ENCODE results near the gene STAC.
"Not testable (repeated sequence)": the region's sequence is repeated elsewhere in the genome, so short reads cannot be mapped to it uniquely, and the experiment has no call there.

The STAC gene

DNA sequence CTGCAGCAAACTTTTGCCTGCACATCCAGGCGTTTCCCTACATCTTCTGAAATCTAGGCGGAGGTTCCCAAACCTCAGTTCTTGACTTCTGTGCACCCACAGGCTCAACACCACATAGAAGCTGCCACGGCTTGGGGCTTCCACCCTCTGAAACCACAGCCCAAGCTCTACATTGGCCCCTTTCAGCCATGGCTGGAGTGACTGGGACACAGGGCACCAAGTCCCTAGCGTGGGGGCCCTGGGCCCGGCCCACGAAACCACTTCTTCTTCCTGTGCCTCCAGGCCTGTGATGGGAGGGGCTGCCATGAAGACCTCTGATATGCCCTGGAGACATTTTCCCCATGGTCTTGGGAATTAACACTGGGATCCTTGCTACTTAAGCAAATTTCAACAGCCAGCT is 91.7 kb downstream of the STAC start:
- not testable (repeated sequence) for H3K4me1 ChIP-seq (ENCODE audit: control insufficient read depth, insufficient read depth, low read length); H3K36me3 ChIP-seq (ENCODE audit: control insufficient read depth, insufficient read depth, low read length); H3K27ac ChIP-seq (ENCODE audit: low read length); H3K9me3 ChIP-seq (ENCODE audit: control insufficient read depth, insufficient read depth, low read length); H3K4me3 ChIP-seq (ENCODE audit: low read length); DNase-seq (ENCODE audit: low read depth, low spot score); H3K27me3 ChIP-seq (ENCODE audit: control insufficient read depth, insufficient read depth, low read length)
- WGBS (ENCODE audit: insufficient coverage, insufficient read length): no CpG with 5 or more reads among the region's 6 CpGs

DNA sequence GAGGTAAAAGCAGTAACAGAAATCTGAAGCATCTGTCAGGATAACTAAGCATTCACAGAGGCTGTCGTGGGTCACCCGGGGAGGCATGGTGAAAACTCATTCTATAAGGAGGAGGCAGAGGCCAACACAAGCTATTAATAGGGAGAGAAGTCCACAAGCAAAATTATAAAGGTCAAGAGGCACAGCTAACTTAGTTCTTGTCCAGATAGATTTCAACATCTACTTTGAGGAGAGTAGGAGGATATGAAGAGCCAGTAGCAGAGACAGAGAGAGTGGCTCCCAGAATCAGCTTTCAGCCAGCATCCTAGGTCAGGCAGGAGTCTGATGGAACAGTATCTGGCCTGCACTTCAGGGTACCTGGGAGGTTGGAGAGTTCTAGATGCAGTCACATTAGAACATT is 95.3 kb downstream of the STAC start:
- no CpG with 5 or more reads among the region's 2 CpGs for WGBS (ENCODE audit: insufficient coverage, insufficient read length)
- Histone ChIP-seq H3K36me3 (ENCODE audit: control insufficient read depth, insufficient read depth, low read length) (no peaks in the 10 kb centered on the region), H3K27ac (ENCODE audit: low read length) (no peak overlapping the region), H3K9me3 (ENCODE audit: control insufficient read depth, insufficient read depth, low read length) (no peaks in the 10 kb centered on the region), H3K4me3 (ENCODE audit: low read length) (no peak overlapping the region), H3K4me1 (ENCODE audit: control insufficient read depth, insufficient read depth, low read length) (no peaks in the 10 kb centered on the region), H3K27me3 (ENCODE audit: control insufficient read depth, insufficient read depth, low read length) (no peaks in the 10 kb centered on the region)
- DNase-seq (ENCODE audit: low read depth, low spot score): no peak

- no CpG with 5 or more reads among the region's 6 CpGs for WGBS (ENCODE audit: insufficient coverage, insufficient read length)
- no peaks in the 10 kb centered on the region for H3K9me3 ChIP-seq (ENCODE audit: control insufficient read depth, insufficient read depth, low read length)
- H3K4me3 ChIP-seq (ENCODE audit: low read length): no peak overlapping the region
- DNase-seq (ENCODE audit: low read depth, low spot score): no peak
- no peaks in the 10 kb centered on the region for H3K36me3 ChIP-seq (ENCODE audit: control insufficient read depth, insufficient read depth, low read length)
- H3K27me3 ChIP-seq (ENCODE audit: control insufficient read depth, insufficient read depth, low read length): no peaks in the 10 kb centered on the region
- H3K4me1 ChIP-seq (ENCODE audit: control insufficient read depth, insufficient read depth, low read length): no peaks in the 10 kb centered on the region
- no peak overlapping the region for H3K27ac ChIP-seq (ENCODE audit: low read length)
Measured at GRCh38 chr3:36476286-36476942, 96.1 kb downstream of the STAC start.

DNA sequence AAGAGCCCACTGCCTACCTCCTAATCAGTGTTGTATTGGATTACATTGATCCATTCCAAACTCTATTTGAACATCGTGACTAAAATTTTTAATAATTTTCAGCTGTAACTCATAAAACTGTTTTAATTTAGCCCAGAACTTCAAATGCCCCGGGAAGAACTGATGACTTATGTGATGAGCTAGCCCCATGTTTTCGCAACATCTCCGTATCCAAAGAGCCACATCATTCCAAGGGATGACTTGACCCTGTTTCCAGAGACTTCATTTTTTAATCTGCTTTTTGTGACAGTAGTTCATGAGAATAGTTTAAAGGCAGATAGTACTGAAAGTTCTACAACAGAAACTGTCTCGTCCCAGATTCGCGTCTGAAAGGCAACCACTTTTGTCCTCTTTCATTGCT is 97.4 kb downstream of the STAC start:
- DNase-seq (ENCODE audit: low read depth, low spot score): no peak
- Histone ChIP-seq H3K9me3 (ENCODE audit: control insufficient read depth, insufficient read depth, low read length) (no peaks in the 10 kb centered on the region), H3K36me3 (ENCODE audit: control insufficient read depth, insufficient read depth, low read length) (no peaks in the 10 kb centered on the region), H3K27ac (ENCODE audit: low read length) (no peak overlapping the region), H3K27me3 (ENCODE audit: control insufficient read depth, insufficient read depth, low read length) (no peaks in the 10 kb centered on the region), H3K4me1 (ENCODE audit: control insufficient read depth, insufficient read depth, low read length) (no peaks in the 10 kb centered on the region), H3K4me3 (ENCODE audit: low read length) (no peak overlapping the region)
- no CpG with 5 or more reads among the region's 7 CpGs for WGBS (ENCODE audit: insufficient coverage, insufficient read length)

GRCh38 chr3:36480911-36481648 is 100.8 kb downstream of the STAC start:
- WGBS (ENCODE audit: insufficient coverage, insufficient read length): no CpG with 5 or more reads among the region's 2 CpGs
- no peak for DNase-seq (ENCODE audit: low read depth, low spot score)
- no peaks in the 10 kb centered on the region for H3K9me3 ChIP-seq (ENCODE audit: control insufficient read depth, insufficient read depth, low read length)
- no peaks in the 10 kb centered on the region for H3K4me1 ChIP-seq (ENCODE audit: control insufficient read depth, insufficient read depth, low read length)
- H3K36me3 ChIP-seq (ENCODE audit: control insufficient read depth, insufficient read depth, low read length): no peaks in the 10 kb centered on the region
- H3K4me3 ChIP-seq (ENCODE audit: low read length): no peak overlapping the region
- H3K27me3 ChIP-seq (ENCODE audit: control insufficient read depth, insufficient read depth, low read length): no peaks in the 10 kb centered on the region
- H3K27ac ChIP-seq (ENCODE audit: low read length): no peak overlapping the region

DNA sequence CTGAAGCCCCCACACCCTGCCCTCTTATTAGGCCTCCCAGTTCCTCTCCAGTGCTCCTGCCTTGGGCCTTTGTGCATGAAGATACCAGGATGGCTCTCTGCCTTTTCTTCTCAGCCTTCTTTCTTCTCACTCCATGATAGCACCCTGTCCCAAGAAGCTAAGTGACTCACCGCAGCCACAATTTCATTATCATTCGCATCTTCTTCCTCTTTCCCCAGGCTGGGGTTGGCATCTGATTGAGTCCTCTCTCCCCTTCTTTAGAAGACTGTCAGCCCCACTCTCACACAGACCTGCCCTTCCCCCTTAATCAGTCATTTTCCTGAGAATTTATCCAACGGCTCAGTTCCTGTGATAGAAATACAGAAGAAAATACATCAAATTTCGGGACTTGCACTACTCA is 102.0 kb downstream of the STAC start:
- no CpG with 5 or more reads among the region's 4 CpGs for WGBS (ENCODE audit: insufficient coverage, insufficient read length)

DNA sequence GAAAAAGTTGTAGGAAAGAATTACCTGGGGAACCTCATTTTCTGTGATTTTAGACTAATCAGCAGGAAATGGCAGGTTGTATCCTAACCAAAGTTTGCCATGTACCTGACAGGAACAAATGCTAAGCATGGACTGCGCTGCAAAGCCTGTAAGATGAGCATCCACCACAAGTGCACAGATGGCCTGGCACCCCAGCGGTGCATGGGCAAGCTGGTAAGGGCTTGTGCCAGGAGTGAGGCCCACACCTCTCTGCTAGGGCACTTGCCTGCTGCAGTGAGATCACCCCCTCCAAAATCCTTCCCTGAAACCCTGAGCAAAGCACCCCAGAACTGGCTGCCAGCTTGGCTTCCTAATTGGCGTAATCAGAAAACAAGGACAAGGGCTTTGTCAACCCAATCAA is 102.6 kb downstream of the STAC start:
- no peak for DNase-seq (ENCODE audit: low read depth, low spot score)
- Histone ChIP-seq H3K4me1 (ENCODE audit: control insufficient read depth, insufficient read depth, low read length) (no peaks in the 10 kb centered on the region), H3K36me3 (ENCODE audit: control insufficient read depth, insufficient read depth, low read length) (no peaks in the 10 kb centered on the region), H3K9me3 (ENCODE audit: control insufficient read depth, insufficient read depth, low read length) (no peaks in the 10 kb centered on the region), H3K27me3 (ENCODE audit: control insufficient read depth, insufficient read depth, low read length) (no peaks in the 10 kb centered on the region), H3K4me3 (ENCODE audit: low read length) (no peak overlapping the region), H3K27ac (ENCODE audit: low read length) (no peak overlapping the region)
- WGBS (ENCODE audit: insufficient coverage, insufficient read length): no CpG with 5 or more reads among the region's 3 CpGs

More for the DNA sequence above, 102.0 kb downstream of the STAC start:
- H3K27ac ChIP-seq (ENCODE audit: low read length): no peak overlapping the region
- no peak overlapping the region for H3K4me3 ChIP-seq (ENCODE audit: low read length)
- no peaks in the 10 kb centered on the region for H3K4me1 ChIP-seq (ENCODE audit: control insufficient read depth, insufficient read depth, low read length)
- H3K27me3 ChIP-seq (ENCODE audit: control insufficient read depth, insufficient read depth, low read length): no peaks in the 10 kb centered on the region
- H3K36me3 ChIP-seq (ENCODE audit: control insufficient read depth, insufficient read depth, low read length): no peaks in the 10 kb centered on the region
- no peak for DNase-seq (ENCODE audit: low read depth, low spot score)
- H3K9me3 ChIP-seq (ENCODE audit: control insufficient read depth, insufficient read depth, low read length): no peaks in the 10 kb centered on the region

DNA sequence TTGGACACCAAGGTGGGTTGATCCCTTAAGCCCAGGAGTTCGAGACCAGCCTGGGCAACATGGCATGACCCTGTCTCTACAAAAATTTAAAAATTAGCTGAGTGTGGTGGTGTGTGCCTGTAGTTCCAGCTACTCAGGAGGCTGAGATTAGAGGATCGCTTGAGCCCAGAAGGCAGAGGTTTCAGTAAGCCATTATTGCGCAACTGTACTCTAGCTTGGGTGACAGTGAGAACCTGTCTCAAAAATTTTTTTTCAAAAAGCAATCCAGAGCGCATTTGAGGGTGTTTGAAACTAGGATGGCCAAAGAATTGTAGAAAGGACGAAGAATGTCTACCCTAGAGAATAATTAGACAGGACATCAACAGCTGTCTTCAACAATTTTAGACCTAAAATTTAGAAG is 103.4 kb downstream of the STAC start:
- Histone ChIP-seq H3K4me1 (ENCODE audit: control insufficient read depth, insufficient read depth, low read length) (no peaks in the 10 kb centered on the region), H3K27ac (ENCODE audit: low read length) (no peak overlapping the region), H3K36me3 (ENCODE audit: control insufficient read depth, insufficient read depth, low read length) (no peaks in the 10 kb centered on the region; the same call in 1 of the 2 replicates), H3K4me3 (ENCODE audit: low read length) (no peak overlapping the region), H3K9me3 (ENCODE audit: control insufficient read depth, insufficient read depth, low read length) (no peaks in the 10 kb centered on the region), H3K27me3 (ENCODE audit: control insufficient read depth, insufficient read depth, low read length) (no peaks in the 10 kb centered on the region)
- DNase-seq (ENCODE audit: low read depth, low spot score): no peak
- no CpG with 5 or more reads among the region's 5 CpGs for WGBS (ENCODE audit: insufficient coverage, insufficient read length)

DNA sequence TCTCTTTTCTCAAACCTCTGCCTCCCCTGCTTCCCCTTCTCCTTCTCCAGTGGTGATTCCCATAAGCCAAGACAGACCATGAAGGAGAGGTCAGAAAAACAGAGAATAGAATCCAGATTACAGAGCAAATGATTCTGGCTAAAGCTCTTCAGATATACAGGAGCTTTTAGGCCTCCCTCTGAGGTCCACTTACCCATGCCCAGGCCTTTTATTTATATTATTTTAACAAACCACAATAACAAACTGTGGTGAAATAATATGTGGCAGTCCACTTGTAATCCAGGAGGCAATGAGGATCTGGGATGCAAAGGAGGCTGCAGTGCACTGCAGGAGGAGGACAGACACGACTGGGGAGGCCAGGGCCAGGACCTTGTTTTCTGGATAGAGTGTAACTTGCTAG is 104.1 kb downstream of the STAC start:
- H3K9me3 ChIP-seq (ENCODE audit: control insufficient read depth, insufficient read depth, low read length): no peaks in the 10 kb centered on the region
- no peaks in the 10 kb centered on the region for H3K27me3 ChIP-seq (ENCODE audit: control insufficient read depth, insufficient read depth, low read length)
- H3K4me3 ChIP-seq (ENCODE audit: low read length): no peak overlapping the region
- H3K36me3 ChIP-seq (ENCODE audit: control insufficient read depth, insufficient read depth, low read length): no peaks in the 10 kb centered on the region; the same call in 1 of the 2 replicates
- H3K4me1 ChIP-seq (ENCODE audit: control insufficient read depth, insufficient read depth, low read length): no peaks in the 10 kb centered on the region
- DNase-seq (ENCODE audit: low read depth, low spot score): no peak
- H3K27ac ChIP-seq (ENCODE audit: low read length): no peak overlapping the region
- no CpG with 5 or more reads among the region's 1 CpG for WGBS (ENCODE audit: insufficient coverage, insufficient read length)

DNA sequence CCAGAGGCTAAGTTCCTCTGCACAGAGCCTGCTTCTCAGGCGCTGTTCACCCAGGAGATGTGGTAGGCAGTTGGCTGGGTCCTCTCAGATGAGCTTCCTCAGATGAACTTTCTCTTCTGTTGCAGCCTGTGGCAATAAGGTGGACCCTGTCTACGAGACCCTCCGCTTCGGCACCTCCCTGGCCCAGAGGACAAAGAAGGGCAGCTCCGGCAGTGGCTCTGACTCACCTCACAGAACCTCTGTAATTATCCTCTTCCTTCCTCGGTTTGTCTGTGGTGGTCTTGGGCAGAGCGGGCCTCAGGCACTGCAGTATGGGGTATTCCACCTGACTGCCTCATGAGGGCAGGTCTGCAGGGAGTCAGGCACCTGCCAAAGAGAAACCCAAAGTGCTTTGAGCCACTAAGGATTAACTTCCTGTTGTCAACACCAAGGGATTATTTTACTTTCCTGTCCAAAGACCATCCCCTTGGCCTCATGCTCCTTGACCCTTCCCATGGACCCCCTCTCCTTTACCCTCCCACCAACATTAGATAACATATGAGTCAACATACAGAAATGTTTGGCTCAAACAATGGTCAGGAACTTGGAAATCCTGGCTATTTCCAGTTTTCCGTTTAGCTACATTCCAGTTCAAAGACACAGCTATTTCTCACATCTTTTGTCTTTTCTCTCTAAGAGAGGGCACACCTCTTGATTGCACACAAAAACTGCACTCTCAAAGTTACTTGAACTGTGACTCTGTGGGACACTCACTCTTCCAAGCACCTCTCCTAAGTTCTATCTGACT is 105.9 kb downstream of the STAC start:
- no peaks in the 10 kb centered on the region for H3K9me3 ChIP-seq (ENCODE audit: control insufficient read depth, insufficient read depth, low read length)
- no peak overlapping the region for H3K27ac ChIP-seq (ENCODE audit: low read length)
- no peak overlapping the region for H3K4me3 ChIP-seq (ENCODE audit: low read length)
- no CpG with 5 or more reads among the region's 8 CpGs for WGBS (ENCODE audit: insufficient coverage, insufficient read length)
- DNase-seq (ENCODE audit: low read depth, low spot score): no peak
- H3K36me3 ChIP-seq (ENCODE audit: control insufficient read depth, insufficient read depth, low read length): no peaks in the 10 kb centered on the region; the same call in 1 of the 2 replicates
- no peaks in the 10 kb centered on the region for H3K27me3 ChIP-seq (ENCODE audit: control insufficient read depth, insufficient read depth, low read length)
- H3K4me1 ChIP-seq (ENCODE audit: control insufficient read depth, insufficient read depth, low read length): no peaks in the 10 kb centered on the region

Data from iPS DF 6.9 (cell line).